Parathyroid adenoma (tissue), 2 donors: ENCODE results near the gene SLC6A20.

Source experiments
- H2AFZ ChIP-seq: fragments of 300-600 bp; sonication (generic); one replicate; pipeline ENCODE4 v1.7.0; 2017; ENCODE audit warnings: antibody characterized with exemption, mild to moderate bottlenecking
- H3K27ac ChIP-seq: fragments of 300-600 bp; sonication (generic); one replicate; pipeline ENCODE4 v1.7.0; 2017
- H3K27me3 ChIP-seq: fragments of 300-600 bp; sonication (generic); one replicate; pipeline ENCODE4 v1.7.0; 2017; ENCODE audit warnings: low read length; ENCODE audit not compliant: control insufficient read depth, insufficient read depth
- H3K36me3 ChIP-seq: fragments of 300-600 bp; sonication (generic); one replicate; pipeline ENCODE4 v1.7.0; 2017; ENCODE audit warnings: low read length; ENCODE audit not compliant: control insufficient read depth, insufficient read depth
- H3K4me1 ChIP-seq: fragments of 300-600 bp; sonication (generic); one replicate; pipeline ENCODE4 v1.7.0; 2017; ENCODE audit warnings: control low read depth
- H3K4me2 ChIP-seq: fragments of 300-600 bp; sonication (generic); one replicate; pipeline ENCODE4 v1.7.0; 2017; ENCODE audit warnings: low read length
- H3K4me3 ChIP-seq: fragments of 300-600 bp; sonication (generic); one replicate; pipeline ENCODE4 v1.7.0; 2017; ENCODE audit warnings: low read depth, low read length
- H3K79me2 ChIP-seq: fragments of 300-600 bp; sonication (generic); one replicate; pipeline ENCODE4 v1.7.0; 2017; ENCODE audit warnings: control low read depth
- H3K9ac ChIP-seq: fragments of 300-600 bp; sonication (generic); one replicate; pipeline ENCODE4 v1.7.0; 2017; ENCODE audit warnings: mild to moderate bottlenecking
- H3K9me3 ChIP-seq: fragments of 300-600 bp; sonication (generic); one replicate; pipeline ENCODE4 v1.7.0; 2017; ENCODE audit warnings: low read length; ENCODE audit not compliant: control insufficient read depth
- TF ChIP-seq, protein P1 (sequence below): fragments of 300-600 bp; sonication (generic); IDR thresholded peaks from one replicate; pipeline ENCODE4 v1.7.0; 2017; ENCODE audit warnings: antibody characterized with exemption, mild to moderate bottlenecking
- donor health status: primary hyperparathyroidism.

Gene SLC6A20

DNA sequence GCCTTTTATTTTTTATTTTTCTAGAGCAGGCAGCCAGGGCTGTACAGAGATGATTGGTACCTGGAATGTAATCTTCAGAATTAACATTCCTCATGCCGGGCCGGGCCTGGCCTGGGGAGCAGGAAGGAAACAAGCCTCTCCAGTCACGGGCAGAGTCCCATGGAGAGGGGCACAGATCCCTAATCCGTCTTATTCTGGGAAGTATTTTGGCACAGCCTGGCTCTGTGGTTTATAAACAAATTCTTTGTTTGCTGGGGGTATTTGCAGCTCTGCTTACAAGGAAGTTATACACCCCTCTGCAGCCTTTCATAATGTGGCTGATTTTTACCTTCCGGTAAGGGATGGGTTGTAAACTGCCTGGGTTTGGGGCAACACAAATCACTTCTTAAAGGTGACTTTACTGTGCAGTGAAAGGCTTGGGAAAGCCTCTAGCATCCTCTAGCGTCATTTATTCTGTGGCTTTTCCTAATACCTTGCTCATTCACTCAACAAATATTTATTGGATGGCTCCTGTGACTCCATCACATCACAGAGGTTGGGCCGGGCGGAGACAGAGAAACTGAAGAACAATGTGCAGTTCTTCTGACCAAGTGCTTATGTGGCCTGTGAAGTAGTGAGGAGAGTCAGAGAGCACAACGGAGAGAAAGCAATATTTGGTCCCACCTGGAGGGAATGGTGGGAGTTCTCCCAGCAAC is 2.7 kb downstream of the SLC6A20 start:
- Histone ChIP-seq H3K27me3 (no peaks in the 10 kb centered on the region), H3K9me3 (peaks cover 6% of the 10 kb centered on the region), H3K36me3 (no peaks in the 10 kb centered on the region), H3K4me2 (no peak overlapping the region), H3K4me3 (no peak overlapping the region), H3K4me1 (no peaks in the 10 kb centered on the region), H3K9ac (no peak overlapping the region), H2AFZ (no peak overlapping the region), H3K79me2 (no peaks in the 10 kb centered on the region), H3K27ac (no peak overlapping the region)
- TF ChIP-seq, protein P1, sequence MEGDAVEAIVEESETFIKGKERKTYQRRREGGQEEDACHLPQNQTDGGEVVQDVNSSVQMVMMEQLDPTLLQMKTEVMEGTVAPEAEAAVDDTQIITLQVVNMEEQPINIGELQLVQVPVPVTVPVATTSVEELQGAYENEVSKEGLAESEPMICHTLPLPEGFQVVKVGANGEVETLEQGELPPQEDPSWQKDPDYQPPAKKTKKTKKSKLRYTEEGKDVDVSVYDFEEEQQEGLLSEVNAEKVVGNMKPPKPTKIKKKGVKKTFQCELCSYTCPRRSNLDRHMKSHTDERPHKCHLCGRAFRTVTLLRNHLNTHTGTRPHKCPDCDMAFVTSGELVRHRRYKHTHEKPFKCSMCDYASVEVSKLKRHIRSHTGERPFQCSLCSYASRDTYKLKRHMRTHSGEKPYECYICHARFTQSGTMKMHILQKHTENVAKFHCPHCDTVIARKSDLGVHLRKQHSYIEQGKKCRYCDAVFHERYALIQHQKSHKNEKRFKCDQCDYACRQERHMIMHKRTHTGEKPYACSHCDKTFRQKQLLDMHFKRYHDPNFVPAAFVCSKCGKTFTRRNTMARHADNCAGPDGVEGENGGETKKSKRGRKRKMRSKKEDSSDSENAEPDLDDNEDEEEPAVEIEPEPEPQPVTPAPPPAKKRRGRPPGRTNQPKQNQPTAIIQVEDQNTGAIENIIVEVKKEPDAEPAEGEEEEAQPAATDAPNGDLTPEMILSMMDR, result no peak

DNA sequence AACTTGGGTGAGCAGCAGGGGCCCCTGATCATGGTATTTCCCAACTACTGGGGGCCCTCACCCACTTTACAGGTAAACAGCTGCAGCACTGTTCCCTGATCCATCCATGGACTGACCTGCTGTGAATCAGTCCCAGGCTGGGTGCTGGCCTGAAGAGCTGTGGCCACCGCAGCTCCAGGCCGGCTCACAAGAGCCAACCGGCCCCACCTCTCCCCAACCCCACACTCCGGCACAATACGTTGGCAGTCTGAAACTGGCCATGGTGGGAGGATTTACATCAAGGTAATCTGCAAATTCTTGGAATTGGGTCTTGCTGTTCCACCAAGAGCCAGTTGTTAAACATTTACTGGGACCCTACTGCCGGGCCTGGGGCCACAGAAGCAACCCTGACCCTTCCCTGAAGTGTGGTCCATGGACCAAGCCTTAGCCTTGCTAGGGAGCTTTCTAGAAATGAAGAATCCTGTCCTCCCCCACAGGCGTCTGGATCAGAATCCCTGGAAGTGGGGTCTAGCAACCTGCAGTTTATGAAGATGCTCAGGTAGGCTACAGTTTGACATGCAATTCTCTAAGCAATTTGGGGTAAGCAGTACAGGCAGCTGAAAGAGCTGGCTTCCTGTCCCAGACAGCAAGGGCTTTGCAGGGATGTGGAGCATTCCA is 3.7 kb downstream of the SLC6A20 start:
- no peak overlapping the region for H2AFZ ChIP-seq
- no peaks in the 10 kb centered on the region for H3K36me3 ChIP-seq
- H3K9ac ChIP-seq, result no peak overlapping the region
- no peak overlapping the region for H3K4me2 ChIP-seq
- H3K4me1 ChIP-seq, result no peaks in the 10 kb centered on the region
- peaks cover 6% of the 10 kb centered on the region for H3K9me3 ChIP-seq
- H3K79me2 ChIP-seq, result no peaks in the 10 kb centered on the region
- no peaks in the 10 kb centered on the region for H3K27me3 ChIP-seq
- TF ChIP-seq, protein P1, result no peak
- no peak overlapping the region for H3K27ac ChIP-seq
- no peak overlapping the region for H3K4me3 ChIP-seq

DNA sequence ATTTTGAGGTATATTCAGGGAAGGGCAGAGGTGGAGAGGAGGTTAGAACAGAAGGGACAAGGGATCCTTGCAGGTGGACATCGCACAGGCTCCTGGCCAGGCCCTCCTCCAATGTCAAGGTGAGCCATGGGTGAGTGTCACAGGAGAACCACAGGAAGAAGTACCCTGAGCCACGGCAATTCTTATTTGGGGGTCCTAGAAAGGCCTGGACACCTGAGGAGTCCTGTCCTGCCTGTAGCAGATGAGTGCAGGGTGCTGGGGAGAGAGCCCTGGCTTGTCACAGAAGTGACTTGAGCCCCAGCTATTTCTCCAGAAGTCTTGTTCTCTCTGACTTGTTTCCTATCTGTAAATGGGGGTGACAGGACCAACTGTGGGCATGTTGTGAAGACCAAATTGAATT is 4.3 kb downstream of the SLC6A20 start:
- H3K36me3 ChIP-seq, result no peaks in the 10 kb centered on the region
- H3K4me3 ChIP-seq, result no peak overlapping the region
- H2AFZ ChIP-seq, result no peak overlapping the region
- H3K9me3 ChIP-seq, result peaks cover 6% of the 10 kb centered on the region
- H3K4me2 ChIP-seq, result no peak overlapping the region
- no peaks in the 10 kb centered on the region for H3K79me2 ChIP-seq
- H3K4me1 ChIP-seq, result no peaks in the 10 kb centered on the region
- no peak overlapping the region for H3K9ac ChIP-seq
- H3K27me3 ChIP-seq, result no peaks in the 10 kb centered on the region
- H3K27ac ChIP-seq, result no peak overlapping the region
- TF ChIP-seq, protein P1, result no peak

DNA sequence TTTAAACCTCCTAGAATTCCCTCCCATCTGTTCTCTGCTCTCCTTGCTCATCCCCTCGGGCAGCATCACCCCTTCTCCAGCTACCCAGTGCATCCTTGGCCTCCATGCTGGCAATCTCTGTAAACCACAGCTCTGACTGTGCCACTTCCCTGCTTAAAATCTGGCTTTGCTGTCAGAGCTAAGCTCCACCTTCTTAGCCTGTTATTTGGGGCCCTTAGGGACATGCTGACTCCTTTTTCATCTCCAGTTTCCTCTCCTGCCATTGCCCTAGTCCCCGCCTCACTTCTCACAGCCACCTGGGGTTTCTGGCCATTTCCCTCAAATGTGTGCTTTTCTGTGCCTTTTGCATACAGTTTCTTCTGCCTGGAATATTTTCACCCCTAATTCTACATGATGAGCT is 5.7 kb downstream of the SLC6A20 start:
- H3K4me1 ChIP-seq, result no peaks in the 10 kb centered on the region
- peaks cover 6% of the 10 kb centered on the region for H3K9me3 ChIP-seq
- no peak overlapping the region for H2AFZ ChIP-seq
- H3K9ac ChIP-seq, result no peak overlapping the region
- H3K27ac ChIP-seq, result no peak overlapping the region
- H3K79me2 ChIP-seq, result no peaks in the 10 kb centered on the region
- no peaks in the 10 kb centered on the region for H3K27me3 ChIP-seq
- no peaks in the 10 kb centered on the region for H3K36me3 ChIP-seq
- TF ChIP-seq, protein P1, result no peak
- H3K4me2 ChIP-seq, result no peak overlapping the region
- H3K4me3 ChIP-seq, result no peak overlapping the region
